ENCODE data around the gene SAMD14. TPM values are rescaled to one million over a fixed set of nuclear protein-coding genes. Genes with fewer than 3 reads are reported as not detected.

The SAMD14 gene
- total and polyA plus RNA-seq, 2 experiments from 2014 or later = 0.70 to 4.7 TPM

DNA sequence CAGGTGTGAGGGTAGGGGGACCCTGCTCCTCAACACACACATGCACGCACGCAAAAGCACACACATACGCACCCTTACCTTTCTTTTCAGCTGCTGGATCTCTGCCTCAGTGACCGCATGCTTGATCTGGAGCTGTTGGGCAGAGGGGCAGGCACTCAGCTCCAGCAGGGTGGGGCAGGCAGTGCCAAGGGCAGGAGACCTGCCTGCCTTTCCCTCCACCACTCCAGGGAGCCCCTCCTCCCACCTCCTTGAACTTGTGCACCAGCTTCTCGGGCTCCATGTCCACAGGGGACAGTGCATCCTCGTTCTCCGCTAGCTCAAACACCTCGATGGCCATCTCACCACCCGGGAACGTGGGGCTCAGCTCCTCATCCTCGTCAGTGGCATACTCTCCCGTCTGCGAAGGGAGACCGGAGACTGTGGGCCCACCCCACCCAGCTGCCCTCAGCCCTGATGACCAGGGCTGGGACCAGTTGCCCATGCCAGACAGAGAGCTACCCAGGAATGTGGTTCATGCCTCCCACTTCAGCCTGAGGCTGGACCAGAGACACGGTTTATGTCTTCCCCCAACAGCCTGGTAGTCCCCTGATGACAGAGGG lies 9.3 kb upstream of the SAMD14 start:
- peaks cover 48% of the 10 kb centered on the region for H3K36me3 Mint-ChIP-seq (ENCODE audit: low read depth)
- TF ChIP-seq, protein P1, sequence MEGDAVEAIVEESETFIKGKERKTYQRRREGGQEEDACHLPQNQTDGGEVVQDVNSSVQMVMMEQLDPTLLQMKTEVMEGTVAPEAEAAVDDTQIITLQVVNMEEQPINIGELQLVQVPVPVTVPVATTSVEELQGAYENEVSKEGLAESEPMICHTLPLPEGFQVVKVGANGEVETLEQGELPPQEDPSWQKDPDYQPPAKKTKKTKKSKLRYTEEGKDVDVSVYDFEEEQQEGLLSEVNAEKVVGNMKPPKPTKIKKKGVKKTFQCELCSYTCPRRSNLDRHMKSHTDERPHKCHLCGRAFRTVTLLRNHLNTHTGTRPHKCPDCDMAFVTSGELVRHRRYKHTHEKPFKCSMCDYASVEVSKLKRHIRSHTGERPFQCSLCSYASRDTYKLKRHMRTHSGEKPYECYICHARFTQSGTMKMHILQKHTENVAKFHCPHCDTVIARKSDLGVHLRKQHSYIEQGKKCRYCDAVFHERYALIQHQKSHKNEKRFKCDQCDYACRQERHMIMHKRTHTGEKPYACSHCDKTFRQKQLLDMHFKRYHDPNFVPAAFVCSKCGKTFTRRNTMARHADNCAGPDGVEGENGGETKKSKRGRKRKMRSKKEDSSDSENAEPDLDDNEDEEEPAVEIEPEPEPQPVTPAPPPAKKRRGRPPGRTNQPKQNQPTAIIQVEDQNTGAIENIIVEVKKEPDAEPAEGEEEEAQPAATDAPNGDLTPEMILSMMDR (conservative IDR thresholded peaks at IDR 0.05; ENCODE audit: low read depth in 2 of 2) = no peak
- TF ChIP-seq EZH2 (IDR thresholded peaks at IDR 0.05; ENCODE audit: low read depth, unreplicated experiment) = no peak
- no peak for TF ChIP-seq POLR2AphosphoS5 (IDR thresholded peaks at IDR 0.05; ENCODE audit: low read depth)
- TF ChIP-seq, protein P2, sequence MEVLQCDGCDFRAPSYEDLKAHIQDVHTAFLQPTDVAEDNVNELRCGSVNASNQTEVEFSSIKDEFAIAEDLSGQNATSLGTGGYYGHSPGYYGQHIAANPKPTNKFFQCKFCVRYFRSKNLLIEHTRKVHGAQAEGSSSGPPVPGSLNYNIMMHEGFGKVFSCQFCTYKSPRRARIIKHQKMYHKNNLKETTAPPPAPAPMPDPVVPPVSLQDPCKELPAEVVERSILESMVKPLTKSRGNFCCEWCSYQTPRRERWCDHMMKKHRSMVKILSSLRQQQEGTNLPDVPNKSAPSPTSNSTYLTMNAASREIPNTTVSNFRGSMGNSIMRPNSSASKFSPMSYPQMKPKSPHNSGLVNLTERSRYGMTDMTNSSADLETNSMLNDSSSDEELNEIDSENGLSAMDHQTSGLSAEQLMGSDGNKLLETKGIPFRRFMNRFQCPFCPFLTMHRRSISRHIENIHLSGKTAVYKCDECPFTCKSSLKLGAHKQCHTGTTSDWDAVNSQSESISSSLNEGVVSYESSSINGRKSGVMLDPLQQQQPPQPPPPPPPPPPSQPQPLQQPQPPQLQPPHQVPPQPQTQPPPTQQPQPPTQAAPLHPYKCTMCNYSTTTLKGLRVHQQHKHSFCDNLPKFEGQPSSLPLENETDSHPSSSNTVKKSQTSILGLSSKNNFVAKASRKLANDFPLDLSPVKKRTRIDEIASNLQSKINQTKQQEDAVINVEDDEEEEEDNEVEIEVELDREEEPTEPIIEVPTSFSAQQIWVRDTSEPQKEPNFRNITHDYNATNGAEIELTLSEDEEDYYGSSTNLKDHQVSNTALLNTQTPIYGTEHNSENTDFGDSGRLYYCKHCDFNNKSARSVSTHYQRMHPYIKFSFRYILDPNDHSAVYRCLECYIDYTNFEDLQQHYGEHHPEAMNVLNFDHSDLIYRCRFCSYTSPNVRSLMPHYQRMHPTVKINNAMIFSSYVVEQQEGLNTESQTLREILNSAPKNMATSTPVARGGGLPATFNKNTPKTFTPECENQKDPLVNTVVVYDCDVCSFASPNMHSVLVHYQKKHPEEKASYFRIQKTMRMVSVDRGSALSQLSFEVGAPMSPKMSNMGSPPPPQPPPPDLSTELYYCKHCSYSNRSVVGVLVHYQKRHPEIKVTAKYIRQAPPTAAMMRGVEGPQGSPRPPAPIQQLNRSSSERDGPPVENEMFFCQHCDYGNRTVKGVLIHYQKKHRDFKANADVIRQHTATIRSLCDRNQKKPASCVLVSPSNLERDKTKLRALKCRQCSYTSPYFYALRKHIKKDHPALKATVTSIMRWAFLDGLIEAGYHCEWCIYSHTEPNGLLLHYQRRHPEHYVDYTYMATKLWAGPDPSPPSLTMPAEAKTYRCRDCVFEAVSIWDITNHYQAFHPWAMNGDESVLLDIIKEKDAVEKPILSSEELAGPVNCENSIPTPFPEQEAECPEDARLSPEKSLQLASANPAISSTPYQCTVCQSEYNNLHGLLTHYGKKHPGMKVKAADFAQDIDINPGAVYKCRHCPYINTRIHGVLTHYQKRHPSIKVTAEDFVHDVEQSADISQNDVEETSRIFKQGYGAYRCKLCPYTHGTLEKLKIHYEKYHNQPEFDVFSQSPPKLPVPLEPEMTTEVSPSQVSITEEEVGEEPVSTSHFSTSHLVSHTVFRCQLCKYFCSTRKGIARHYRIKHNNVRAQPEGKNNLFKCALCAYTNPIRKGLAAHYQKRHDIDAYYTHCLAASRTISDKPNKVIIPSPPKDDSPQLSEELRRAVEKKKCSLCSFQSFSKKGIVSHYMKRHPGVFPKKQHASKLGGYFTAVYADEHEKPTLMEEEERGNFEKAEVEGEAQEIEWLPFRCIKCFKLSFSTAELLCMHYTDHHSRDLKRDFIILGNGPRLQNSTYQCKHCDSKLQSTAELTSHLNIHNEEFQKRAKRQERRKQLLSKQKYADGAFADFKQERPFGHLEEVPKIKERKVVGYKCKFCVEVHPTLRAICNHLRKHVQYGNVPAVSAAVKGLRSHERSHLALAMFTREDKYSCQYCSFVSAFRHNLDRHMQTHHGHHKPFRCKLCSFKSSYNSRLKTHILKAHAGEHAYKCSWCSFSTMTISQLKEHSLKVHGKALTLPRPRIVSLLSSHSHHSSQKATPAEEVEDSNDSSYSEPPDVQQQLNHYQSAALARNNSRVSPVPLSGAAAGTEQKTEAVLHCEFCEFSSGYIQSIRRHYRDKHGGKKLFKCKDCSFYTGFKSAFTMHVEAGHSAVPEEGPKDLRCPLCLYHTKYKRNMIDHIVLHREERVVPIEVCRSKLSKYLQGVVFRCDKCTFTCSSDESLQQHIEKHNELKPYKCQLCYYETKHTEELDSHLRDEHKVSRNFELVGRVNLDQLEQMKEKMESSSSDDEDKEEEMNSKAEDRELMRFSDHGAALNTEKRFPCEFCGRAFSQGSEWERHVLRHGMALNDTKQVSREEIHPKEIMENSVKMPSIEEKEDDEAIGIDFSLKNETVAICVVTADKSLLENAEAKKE (CRISPR knock-in tag; IDR thresholded peaks at IDR 0.05) = no peak
- TF ChIP-seq, protein P3, sequence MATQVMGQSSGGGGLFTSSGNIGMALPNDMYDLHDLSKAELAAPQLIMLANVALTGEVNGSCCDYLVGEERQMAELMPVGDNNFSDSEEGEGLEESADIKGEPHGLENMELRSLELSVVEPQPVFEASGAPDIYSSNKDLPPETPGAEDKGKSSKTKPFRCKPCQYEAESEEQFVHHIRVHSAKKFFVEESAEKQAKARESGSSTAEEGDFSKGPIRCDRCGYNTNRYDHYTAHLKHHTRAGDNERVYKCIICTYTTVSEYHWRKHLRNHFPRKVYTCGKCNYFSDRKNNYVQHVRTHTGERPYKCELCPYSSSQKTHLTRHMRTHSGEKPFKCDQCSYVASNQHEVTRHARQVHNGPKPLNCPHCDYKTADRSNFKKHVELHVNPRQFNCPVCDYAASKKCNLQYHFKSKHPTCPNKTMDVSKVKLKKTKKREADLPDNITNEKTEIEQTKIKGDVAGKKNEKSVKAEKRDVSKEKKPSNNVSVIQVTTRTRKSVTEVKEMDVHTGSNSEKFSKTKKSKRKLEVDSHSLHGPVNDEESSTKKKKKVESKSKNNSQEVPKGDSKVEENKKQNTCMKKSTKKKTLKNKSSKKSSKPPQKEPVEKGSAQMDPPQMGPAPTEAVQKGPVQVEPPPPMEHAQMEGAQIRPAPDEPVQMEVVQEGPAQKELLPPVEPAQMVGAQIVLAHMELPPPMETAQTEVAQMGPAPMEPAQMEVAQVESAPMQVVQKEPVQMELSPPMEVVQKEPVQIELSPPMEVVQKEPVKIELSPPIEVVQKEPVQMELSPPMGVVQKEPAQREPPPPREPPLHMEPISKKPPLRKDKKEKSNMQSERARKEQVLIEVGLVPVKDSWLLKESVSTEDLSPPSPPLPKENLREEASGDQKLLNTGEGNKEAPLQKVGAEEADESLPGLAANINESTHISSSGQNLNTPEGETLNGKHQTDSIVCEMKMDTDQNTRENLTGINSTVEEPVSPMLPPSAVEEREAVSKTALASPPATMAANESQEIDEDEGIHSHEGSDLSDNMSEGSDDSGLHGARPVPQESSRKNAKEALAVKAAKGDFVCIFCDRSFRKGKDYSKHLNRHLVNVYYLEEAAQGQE (IDR thresholded peaks at IDR 0.05; ENCODE audit: unreplicated experiment) = no peak
- no peak for TF ChIP-seq JUNB (IDR thresholded peaks at IDR 0.05; ENCODE audit: unreplicated experiment)
- TF ChIP-seq STAT1 (IDR thresholded peaks at IDR 0.05; ENCODE audit: unreplicated experiment) = no peak
- no peak for TF ChIP-seq ZNF114 (CRISPR knock-in tag; IDR thresholded peaks at IDR 0.05)
- no peak for TF ChIP-seq ZNF331 (CRISPR knock-in tag; IDR thresholded peaks at IDR 0.05; ENCODE audit: low read depth)
- TF ChIP-seq, protein P4, sequence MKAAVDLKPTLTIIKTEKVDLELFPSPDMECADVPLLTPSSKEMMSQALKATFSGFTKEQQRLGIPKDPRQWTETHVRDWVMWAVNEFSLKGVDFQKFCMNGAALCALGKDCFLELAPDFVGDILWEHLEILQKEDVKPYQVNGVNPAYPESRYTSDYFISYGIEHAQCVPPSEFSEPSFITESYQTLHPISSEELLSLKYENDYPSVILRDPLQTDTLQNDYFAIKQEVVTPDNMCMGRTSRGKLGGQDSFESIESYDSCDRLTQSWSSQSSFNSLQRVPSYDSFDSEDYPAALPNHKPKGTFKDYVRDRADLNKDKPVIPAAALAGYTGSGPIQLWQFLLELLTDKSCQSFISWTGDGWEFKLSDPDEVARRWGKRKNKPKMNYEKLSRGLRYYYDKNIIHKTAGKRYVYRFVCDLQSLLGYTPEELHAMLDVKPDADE (IDR thresholded peaks at IDR 0.05) = no peak
- no peak for TF ChIP-seq EZH2phosphoT487 (IDR thresholded peaks at IDR 0.05; ENCODE audit: unreplicated experiment)
- TF ChIP-seq NANOG (IDR thresholded peaks at IDR 0.05; ENCODE audit: borderline replicate concordance) = no peak
- no peak for TF ChIP-seq CREB1 (CRISPR knock-in tag; IDR thresholded peaks at IDR 0.05; ENCODE audit: low read depth)
- H3K9me2 ChIP-seq (ENCODE audit: insufficient read depth) = no peaks in the 10 kb centered on the region

More for the DNA sequence above, 9.3 kb upstream of the SAMD14 start:
- Histone ChIP-seq H3F3A (replicated peaks; ENCODE audit: low read depth) (no peaks in the 10 kb centered on the region), H3K27ac (ENCODE audit: low read depth) (no peak overlapping the region), H3K4me3 (no peak overlapping the region), H3K4me1 (ENCODE audit: insufficient read depth) (peaks cover 9% of the 10 kb centered on the region), H3K4me2 (no peak overlapping the region), H3K27me3 (ENCODE audit: insufficient read depth) (no peaks in the 10 kb centered on the region), H2AFZ (no peak overlapping the region), H3K79me2 (replicated peaks; ENCODE audit: insufficient read depth) (no peaks in the 10 kb centered on the region), H3K36me3 (ENCODE audit: insufficient read depth) (no peaks in the 10 kb centered on the region; the same call in 1 of the 2 replicates), H4K20me1 (replicated peaks; ENCODE audit: insufficient read depth) (no peaks in the 10 kb centered on the region)
- Mint-ChIP-seq H3K27me3 (ENCODE audit: insufficient read depth, low read depth, poor library complexity) (peaks cover 19% of the 10 kb centered on the region), H3K9me3 (no peaks in the 10 kb centered on the region), H3K4me1 (peaks cover 14% of the 10 kb centered on the region), H3K4me3 (no peak overlapping the region), H3K27ac (no peak overlapping the region)
- DNase-seq (ENCODE audit: low spot score) = no peak
- ATAC-seq = no peak

All from GM23338 (cell line).